Keratinocyte (primary cell): ENCODE measurements around the gene MPPED1. TPM values are rescaled to one million over a fixed set of nuclear protein-coding genes. Genes with fewer than 3 reads are reported as not detected.

Experiments used
- DNase-seq: peaks from one replicate; pipeline ENCODE4 v3.0.0-alpha.2; 2011; ENCODE audit warnings: low read depth, missing footprints, low spot score
- FAIRE-seq: peaks from 2 replicates; lab custom pipeline; 2011; peaks lifted over from hg19 to GRCh38; lab: Jason Lieb, UNC
- H2AFZ ChIP-seq: 2 replicates; pipeline ENCODE4 v1.6.0; 2012; ENCODE audit warnings: low read length, control low read depth, inconsistent platforms; ENCODE audit not compliant: control insufficient read depth
- H3K27ac ChIP-seq: 2 replicates; pipeline ENCODE4 v1.5.1; 2011; ENCODE audit warnings: low read length; ENCODE audit not compliant: control insufficient read depth, insufficient read depth
- H3K27me3 ChIP-seq: 3 replicates; pipeline ENCODE4 v1.6.0; 2011; ENCODE audit warnings: low read length; ENCODE audit not compliant: control insufficient read depth, insufficient read depth; ENCODE audit errors: extremely low read depth
- H3K36me3 ChIP-seq, 2 experiments: 2 replicates in 1 of 2; 3 replicates in 1 of 2; pipeline ENCODE4 v1.5.1; 2011; ENCODE audit warnings: low read length in 2 of 2, mild to moderate bottlenecking in 1 of 2; ENCODE audit not compliant: control insufficient read depth in 2 of 2, insufficient read depth in 2 of 2; ENCODE audit errors: extremely low read depth in 1 of 2
- H3K4me1 ChIP-seq: 3 replicates; pipeline ENCODE4 v1.5.1; 2011; ENCODE audit warnings: low read length; ENCODE audit not compliant: control insufficient read depth, insufficient read depth; ENCODE audit errors: extremely low read depth
- H3K4me2 ChIP-seq: 3 replicates; pipeline ENCODE4 v1.6.0; 2011; ENCODE audit warnings: low read depth, low read length; ENCODE audit not compliant: control insufficient read depth, insufficient read depth; ENCODE audit errors: extremely low read depth
- H3K4me3 ChIP-seq, 3 experiments: fragments of 200-600 bp in 1 of 3; sonication (generic) in 1 of 3; 2 replicates in 2 of 3; 3 replicates in 1 of 3; pipeline ENCODE4 v1.5.1; 2011 to 2016; ENCODE audit warnings: low read length in 3 of 3, mild to moderate bottlenecking in 3 of 3, control low read depth in 2 of 3, inconsistent platforms in 1 of 3, low read depth in 1 of 3, mixed read lengths in 1 of 3, mixed run types in 1 of 3, moderate library complexity in 1 of 3; ENCODE audit not compliant: control insufficient read depth in 2 of 3, insufficient read depth in 2 of 3; ENCODE audit errors: extremely low read depth in 1 of 3
- H3K79me2 ChIP-seq: 2 replicates; pipeline ENCODE4 v1.6.0; 2012; ENCODE audit warnings: low read length; ENCODE audit not compliant: control insufficient read depth, insufficient read depth
- H3K9ac ChIP-seq: 3 replicates; pipeline ENCODE4 v1.6.0; 2011; ENCODE audit warnings: low read length; ENCODE audit not compliant: control insufficient read depth, insufficient read depth; ENCODE audit errors: extremely low read depth
- H3K9me1 ChIP-seq: 3 replicates; pipeline ENCODE4 v1.6.0; 2011; ENCODE audit warnings: low read length; ENCODE audit not compliant: control insufficient read depth, insufficient read depth; ENCODE audit errors: extremely low read depth
- H3K9me3 ChIP-seq: 2 replicates; pipeline ENCODE4 v1.5.1; 2012; ENCODE audit warnings: low read depth, low read length; ENCODE audit not compliant: control insufficient read depth
- H4K20me1 ChIP-seq: 3 replicates; pipeline ENCODE4 v1.6.0; 2011; ENCODE audit warnings: low read length; ENCODE audit not compliant: control insufficient read depth, insufficient read depth; ENCODE audit errors: extremely low read depth
- EZH2 ChIP-seq: IDR thresholded peaks from one replicate; pipeline ENCODE4 v1.6.1; 2012; ENCODE audit warnings: inconsistent platforms, mild to moderate bottlenecking, low read length, moderate library complexity
- dilution Hi-C: fragments of 300-500 bp; cut with MboI; formaldehyde crosslinking; loops from one replicate; pipeline ENCODE4 v1.7.0; 2020; ENCODE audit warnings: low sequenced_read_pairs; ENCODE audit not compliant: extremely low pct_ligation_motif_present
- polyA plus RNA-seq, 5 experiments: library from polyadenylated mRNA; depleted of rRNA in 3 of 5; stranded (reverse) in 3 of 5; stranded (forward) in 1 of 5; unstranded in 1 of 5; fragments of >200 nt; gene quantifications; 1 replicate in 1 of 5; 2 replicates in 3 of 5; 3 replicates in 1 of 5; pipeline versions ENCODE4 v1.2.1 to v1.2.3, GENCODE V29; 2011 to 2012; ENCODE audit warnings: missing spikeins in 2 of 5, low read depth in 1 of 5, low replicate concordance in 1 of 5
- TF ChIP-seq, protein P1 (sequence below), 3 experiments: IDR thresholded peaks in 1 of 3; conservative IDR thresholded peaks in 1 of 3; optimal IDR thresholded peaks in 1 of 3; 2 replicates in 2 of 3; 3 replicates in 1 of 3; pipeline versions ENCODE3 to v1.5.1; 2011; ENCODE audit warnings: low read length in 3 of 3, mild to moderate bottlenecking in 3 of 3, moderate library complexity in 2 of 3, control low read depth in 1 of 3, inconsistent platforms in 1 of 3; ENCODE audit not compliant: insufficient read depth in 2 of 3; ENCODE audit errors: extremely low read depth in 1 of 3

The MPPED1 gene
- polyA plus RNA-seq, 1 donor (not counting 4 experiments of a cell fraction or from before 2014, with no cell fraction given) = not detected

DNA sequence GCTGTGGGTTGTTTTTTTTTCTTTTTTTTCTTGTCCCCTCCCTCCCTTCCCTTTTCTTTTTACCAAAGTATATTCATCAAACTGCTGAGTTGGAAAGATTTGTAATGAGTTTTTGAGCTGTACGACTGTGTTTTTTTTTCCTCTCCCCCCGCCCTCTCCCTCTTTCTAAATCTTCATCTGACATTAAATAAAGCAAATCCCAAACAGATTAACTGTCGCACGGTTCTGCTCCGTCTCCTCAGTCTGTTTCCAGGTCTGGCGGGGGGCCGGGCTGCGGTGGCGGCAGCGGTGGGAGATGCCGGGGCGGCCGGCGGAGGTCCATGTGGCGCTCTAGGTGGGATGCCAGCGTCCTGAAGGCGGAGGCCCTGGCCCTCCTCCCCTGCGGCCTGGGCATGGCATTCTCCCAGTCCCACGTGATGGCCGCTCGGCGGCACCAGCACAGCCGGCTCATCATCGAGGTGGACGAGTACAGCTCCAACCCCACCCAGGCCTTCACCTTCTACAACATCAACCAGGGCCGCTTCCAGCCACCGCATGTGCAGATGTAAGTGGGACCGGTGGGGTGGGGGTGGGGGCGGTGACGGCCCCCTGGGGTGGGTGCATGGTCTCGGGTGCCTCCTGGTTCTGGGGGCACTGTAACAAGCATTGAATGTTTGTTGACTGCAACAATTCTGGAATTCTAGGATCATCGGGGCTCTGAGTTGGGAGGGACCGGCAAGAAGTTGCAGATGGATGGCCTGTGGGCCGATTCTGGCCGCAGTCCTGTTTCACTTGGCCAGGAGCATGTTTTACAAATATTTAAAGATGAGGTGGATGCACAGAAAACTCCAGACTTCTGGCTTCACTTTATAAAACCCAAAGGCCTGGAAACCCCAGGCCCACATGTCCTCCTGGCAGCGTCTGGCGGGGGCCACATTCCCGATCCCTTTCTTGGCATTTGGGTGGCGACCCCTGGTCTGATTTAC is 13.1 kb downstream of the MPPED1 start:
- H3K27me3 ChIP-seq = peaks cover 68% of the 10 kb centered on the region
- H3K4me1 ChIP-seq = no peaks in the 10 kb centered on the region
- dilution Hi-C loops = no loop called here
- H3K9me1 ChIP-seq = no peaks in the 10 kb centered on the region
- H4K20me1 ChIP-seq = peaks cover 2% of the 10 kb centered on the region
- H3K9me3 ChIP-seq = no peaks in the 10 kb centered on the region
- H3K27ac ChIP-seq = no peak overlapping the region
- H3K9ac ChIP-seq = no peak overlapping the region
- no peaks in the 10 kb centered on the region for H3K79me2 ChIP-seq
- no peak for FAIRE-seq
- H3K4me2 ChIP-seq = no peak overlapping the region
- TF ChIP-seq EZH2 = no peak
- TF ChIP-seq, protein P1, sequence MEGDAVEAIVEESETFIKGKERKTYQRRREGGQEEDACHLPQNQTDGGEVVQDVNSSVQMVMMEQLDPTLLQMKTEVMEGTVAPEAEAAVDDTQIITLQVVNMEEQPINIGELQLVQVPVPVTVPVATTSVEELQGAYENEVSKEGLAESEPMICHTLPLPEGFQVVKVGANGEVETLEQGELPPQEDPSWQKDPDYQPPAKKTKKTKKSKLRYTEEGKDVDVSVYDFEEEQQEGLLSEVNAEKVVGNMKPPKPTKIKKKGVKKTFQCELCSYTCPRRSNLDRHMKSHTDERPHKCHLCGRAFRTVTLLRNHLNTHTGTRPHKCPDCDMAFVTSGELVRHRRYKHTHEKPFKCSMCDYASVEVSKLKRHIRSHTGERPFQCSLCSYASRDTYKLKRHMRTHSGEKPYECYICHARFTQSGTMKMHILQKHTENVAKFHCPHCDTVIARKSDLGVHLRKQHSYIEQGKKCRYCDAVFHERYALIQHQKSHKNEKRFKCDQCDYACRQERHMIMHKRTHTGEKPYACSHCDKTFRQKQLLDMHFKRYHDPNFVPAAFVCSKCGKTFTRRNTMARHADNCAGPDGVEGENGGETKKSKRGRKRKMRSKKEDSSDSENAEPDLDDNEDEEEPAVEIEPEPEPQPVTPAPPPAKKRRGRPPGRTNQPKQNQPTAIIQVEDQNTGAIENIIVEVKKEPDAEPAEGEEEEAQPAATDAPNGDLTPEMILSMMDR (optimal IDR thresholded peaks at IDR 0.05 in 1 of 3, IDR thresholded peaks at IDR 0.05 in 1 of 3, conservative IDR thresholded peaks at IDR 0.05 in 1 of 3; ENCODE audit: extremely low read depth in 1 of 3, insufficient read depth in 2 of 3, low read length in 3 of 3) = no peak
- no peak for DNase-seq
- no peak overlapping the region for H3K4me3 ChIP-seq
- H3K36me3 ChIP-seq = no peaks in the 10 kb centered on the region
- no peak overlapping the region for H2AFZ ChIP-seq

GRCh38 chr22:43425976-43426785 is 14.4 kb downstream of the MPPED1 start:
- no peaks in the 10 kb centered on the region for H3K36me3 ChIP-seq
- H3K4me1 ChIP-seq = no peaks in the 10 kb centered on the region
- no peaks in the 10 kb centered on the region for H3K9me1 ChIP-seq
- H3K4me3 ChIP-seq = no peak overlapping the region
- H4K20me1 ChIP-seq = peaks cover 2% of the 10 kb centered on the region
- H3K27ac ChIP-seq = no peak overlapping the region
- no peak for DNase-seq
- no peak overlapping the region for H3K4me2 ChIP-seq
- TF ChIP-seq EZH2 = no peak
- TF ChIP-seq, protein P1 (optimal IDR thresholded peaks at IDR 0.05 in 1 of 3, IDR thresholded peaks at IDR 0.05 in 1 of 3, conservative IDR thresholded peaks at IDR 0.05 in 1 of 3; ENCODE audit: extremely low read depth in 1 of 3, insufficient read depth in 2 of 3, low read length in 3 of 3) = no peak
- dilution Hi-C loops = no loop called here
- H3K79me2 ChIP-seq = no peaks in the 10 kb centered on the region
- peaks cover 67% of the 10 kb centered on the region for H3K27me3 ChIP-seq
- FAIRE-seq = no peak
- H2AFZ ChIP-seq = no peak overlapping the region
- no peaks in the 10 kb centered on the region for H3K9me3 ChIP-seq
- no peak overlapping the region for H3K9ac ChIP-seq
